Stimulated activated CD8-positive, alpha-beta memory T cell treated with anti-CD3 and anti-CD28 coated beads, Interleukin-7, amount 100 ng/mL, for 48 hours (primary cell): ENCODE results near the gene ANK2.

Experiments used
- DNase-seq, 2 donors: peaks; one replicate each; pipeline ENCODE4 v3.0.0-alpha.2; 2020; ENCODE audit warnings: low read depth in 1 of 2; ENCODE audit errors: extremely low read depth in 1 of 2

ANK2 gene

GRCh38 chr4:113049421-113050370, at the start of gene ANK2:
ANK2 (plus strand) TSS chr4:113049653; CDS start chr4:113049729, 76 bp downstream.
- DNase-seq: no peak

GRCh38 chr4:113003841-113004240, 45.6 kb upstream of the ANK2 start:
- no peak for DNase-seq

GRCh38 chr4:113004655-113005054, 44.8 kb upstream of the ANK2 start:
- no peak for DNase-seq

- no peak for DNase-seq
Observed at GRCh38 chr4:113006632-113007031, 42.8 kb upstream of the ANK2 start.

GRCh38 chr4:113007151-113007550, 42.3 kb upstream of the ANK2 start:
- DNase-seq: no peak

GRCh38 chr4:113008135-113008534, 41.3 kb upstream of the ANK2 start:
- no peak for DNase-seq

- no peak for DNase-seq
Observed at GRCh38 chr4:113008716-113009115, 40.7 kb upstream of the ANK2 start.

GRCh38 chr4:113009461-113009860, 40.0 kb upstream of the ANK2 start:
- no peak for DNase-seq

- DNase-seq: no peak
Observed at GRCh38 chr4:113012122-113012725, 37.2 kb upstream of the ANK2 start.

- DNase-seq: no peak
Observed at GRCh38 chr4:113012786-113013185, 36.7 kb upstream of the ANK2 start.

- no peak for DNase-seq
Observed at GRCh38 chr4:113013751-113014150, 35.7 kb upstream of the ANK2 start.

GRCh38 chr4:113016377-113016776, 33.1 kb upstream of the ANK2 start:
- no peak for DNase-seq

GRCh38 chr4:113020966-113021365, 28.5 kb upstream of the ANK2 start:
- no peak for DNase-seq

- DNase-seq: no peak
Observed at GRCh38 chr4:113024388-113024787, 25.1 kb upstream of the ANK2 start.

GRCh38 chr4:113025416-113025815, 24.0 kb upstream of the ANK2 start:
- DNase-seq: no peak

- no peak for DNase-seq
Observed at GRCh38 chr4:113026556-113026955, 22.9 kb upstream of the ANK2 start.

GRCh38 chr4:113028074-113028473, 21.4 kb upstream of the ANK2 start:
- no peak for DNase-seq

GRCh38 chr4:113031212-113031611, 18.2 kb upstream of the ANK2 start:
- no peak for DNase-seq

GRCh38 chr4:113040793-113041192, 8.7 kb upstream of the ANK2 start:
- no peak for DNase-seq

- DNase-seq: no peak
Observed at GRCh38 chr4:113042502-113042901, 7.0 kb upstream of the ANK2 start.

- DNase-seq: no peak
Observed at GRCh38 chr4:113043591-113043990, 5.9 kb upstream of the ANK2 start.

GRCh38 chr4:113050371-113050755, 910 bp downstream of the ANK2 start:
- no peak for DNase-seq
